ENCODE measurements around the gene PDGFRA. TPM values are rescaled to one million over a fixed set of nuclear protein-coding genes. Genes with fewer than 3 reads are reported as not detected.

Gene PDGFRA
- total RNA-seq, 1 donor from 2014 or later, result 2.1 TPM

GRCh38 chr4:54315561-54316538 is 86.8 kb downstream of the PDGFRA start:
- Mint-ChIP-seq H3K4me3 (no peak overlapping the region), H3K36me3 (ENCODE audit: low read depth) (no peaks in the 10 kb centered on the region), H3K27ac (ENCODE audit: unreplicated experiment) (no peak overlapping the region), H3K27me3 (ENCODE audit: low read depth) (no peaks in the 10 kb centered on the region), H3K4me1 (peaks cover 4% of the 10 kb centered on the region), H3K9me3 (no peaks in the 10 kb centered on the region)
- DNase-seq (ENCODE audit: low read depth, low spot score), result no peak
- TF ChIP-seq CTCF (conservative IDR thresholded peaks at IDR 0.05), result no peak

- H3K36me3 Mint-ChIP-seq (ENCODE audit: low read depth), result no peaks in the 10 kb centered on the region
- peaks cover 4% of the 10 kb centered on the region for H3K4me1 Mint-ChIP-seq
- no peaks in the 10 kb centered on the region for H3K9me3 Mint-ChIP-seq
- H3K27ac Mint-ChIP-seq (ENCODE audit: unreplicated experiment), result no peak overlapping the region
- no peak overlapping the region for H3K4me3 Mint-ChIP-seq
- no peak for DNase-seq (ENCODE audit: low read depth, low spot score)
- no peaks in the 10 kb centered on the region for H3K27me3 Mint-ChIP-seq (ENCODE audit: low read depth)
- no peak for TF ChIP-seq CTCF (conservative IDR thresholded peaks at IDR 0.05)
Observed at GRCh38 chr4:54317690-54318089, 88.6 kb downstream of the PDGFRA start.

DNA sequence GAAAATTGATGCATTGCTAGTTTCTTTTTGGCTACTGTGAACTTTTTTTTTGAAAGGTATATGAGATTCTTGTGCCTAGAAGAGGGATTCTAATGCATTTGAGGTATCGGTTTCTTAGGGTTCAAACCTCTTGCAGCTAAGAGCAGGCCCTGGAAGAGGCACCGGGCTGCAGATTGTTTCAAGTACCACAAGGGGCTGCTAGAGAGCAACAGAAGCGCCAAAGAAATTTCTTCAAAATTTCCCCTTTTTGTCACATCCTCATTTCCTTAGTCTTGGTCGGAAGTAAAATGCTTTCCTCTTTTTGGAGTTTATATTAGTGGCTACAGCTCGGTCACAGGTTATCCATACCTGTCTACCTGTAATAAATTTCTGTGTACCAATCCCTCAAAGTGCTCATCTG is 89.8 kb downstream of the PDGFRA start:
- Mint-ChIP-seq H3K4me1 (peaks cover 11% of the 10 kb centered on the region), H3K27ac (ENCODE audit: unreplicated experiment) (no peak overlapping the region), H3K27me3 (ENCODE audit: low read depth) (no peaks in the 10 kb centered on the region), H3K4me3 (no peak overlapping the region), H3K36me3 (ENCODE audit: low read depth) (no peaks in the 10 kb centered on the region), H3K9me3 (no peaks in the 10 kb centered on the region)
- TF ChIP-seq CTCF (conservative IDR thresholded peaks at IDR 0.05), result peak; percentile 84
- DNase-seq (ENCODE audit: low read depth, low spot score), result peak; percentile 18

DNA sequence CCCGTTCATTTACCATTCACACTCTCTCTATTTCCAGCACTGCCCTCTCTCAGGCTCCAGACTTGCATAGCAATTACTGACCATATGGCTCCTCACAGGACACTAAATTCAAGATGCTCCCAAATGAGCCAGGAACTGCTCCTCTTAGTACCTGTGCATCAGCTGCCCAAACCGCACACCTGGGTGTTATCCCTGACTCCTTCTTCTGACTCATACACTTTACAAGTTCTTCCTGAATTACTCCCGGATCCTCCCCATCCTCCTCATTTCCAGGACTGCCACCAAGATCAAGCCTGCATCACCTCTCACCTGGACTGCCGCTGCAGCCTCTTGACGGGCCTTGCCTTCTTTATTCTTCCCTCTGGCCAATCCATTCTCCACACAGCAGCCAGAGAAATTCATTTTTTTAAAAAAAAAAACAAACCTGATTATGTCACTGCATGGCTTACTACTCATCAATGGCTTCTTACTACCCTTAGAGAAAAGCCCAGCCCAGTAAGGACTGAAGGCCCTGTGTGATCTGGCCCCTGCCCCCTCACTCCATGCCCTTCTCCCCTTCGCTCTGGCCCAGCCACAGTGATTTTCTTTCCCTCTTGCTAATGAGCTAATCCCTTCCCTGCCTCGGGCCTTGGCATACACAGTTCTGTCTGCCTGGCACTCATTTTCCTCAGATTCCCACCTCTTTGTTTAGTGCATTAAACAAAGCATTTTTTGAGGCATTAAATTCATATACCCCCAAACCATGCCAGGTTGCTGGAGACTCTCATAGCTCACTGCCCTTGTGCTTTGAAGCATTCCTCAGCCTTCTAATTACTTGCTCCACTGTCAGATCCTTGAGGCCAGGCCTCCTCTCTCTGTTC is 92.0 kb downstream of the PDGFRA start:
- Mint-ChIP-seq H3K4me3 (no peak overlapping the region), H3K27ac (ENCODE audit: unreplicated experiment) (no peak overlapping the region), H3K4me1 (peaks cover 10% of the 10 kb centered on the region)

More for the DNA sequence above, 92.0 kb downstream of the PDGFRA start:
- Mint-ChIP-seq H3K36me3 (ENCODE audit: low read depth) (peaks cover 4% of the 10 kb centered on the region), H3K9me3 (peaks cover 2% of the 10 kb centered on the region), H3K27me3 (ENCODE audit: low read depth) (no peaks in the 10 kb centered on the region)
- no peak for TF ChIP-seq CTCF (conservative IDR thresholded peaks at IDR 0.05)
- DNase-seq (ENCODE audit: low read depth, low spot score), result no peak
